ENCODE results near the gene APOM. TPM values are rescaled to one million over a fixed set of nuclear protein-coding genes. Genes with fewer than 3 reads are reported as not detected.

The APOM gene
- total RNA-seq: 2.4 to 3.4 TPM (median 3.1 TPM) in 3 replicates

DNA sequence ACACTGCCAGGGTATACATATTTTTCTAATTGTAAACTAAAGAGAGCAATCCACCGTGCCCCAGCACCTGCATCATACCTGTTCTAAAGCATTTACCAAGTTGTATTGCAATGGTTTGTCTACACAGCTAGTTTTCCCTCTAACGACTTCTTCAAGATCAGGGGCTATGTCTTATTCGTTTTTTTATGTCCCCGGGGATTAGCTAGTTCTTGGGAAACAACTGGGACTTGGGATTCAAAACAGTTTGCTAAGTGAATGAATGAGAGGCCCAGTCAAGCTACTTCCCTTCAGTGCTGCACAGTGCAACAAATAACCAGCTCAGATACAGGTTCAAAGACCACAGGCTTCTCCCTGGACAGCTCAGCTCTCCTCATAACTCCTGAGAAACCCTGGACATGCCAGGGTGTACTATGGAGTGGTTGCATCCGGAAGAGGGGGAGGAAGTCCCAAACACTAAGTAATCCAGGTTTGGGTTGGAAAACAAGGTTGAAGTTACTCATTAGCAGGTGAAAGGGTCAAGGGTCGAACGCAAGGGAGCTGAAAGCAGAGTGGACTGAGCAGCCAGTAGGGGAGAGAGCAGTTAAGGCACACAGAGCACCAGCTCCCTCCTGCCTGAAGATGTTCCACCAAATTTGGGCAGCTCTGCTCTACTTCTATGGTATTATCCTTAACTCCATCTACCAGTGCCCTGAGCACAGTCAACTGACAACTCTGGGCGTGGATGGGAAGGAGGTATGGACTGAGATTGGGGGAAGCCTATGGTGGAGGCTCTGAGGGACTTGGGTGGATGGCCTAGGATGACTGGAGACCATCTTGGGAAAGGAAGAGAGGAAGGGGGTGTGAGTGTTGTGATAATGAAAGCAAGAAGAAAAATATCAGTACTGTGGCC is at the start of gene APOM:
Gene APOM, plus strand, starts transcription at position 546 of the 889 bp plus-strand sequence. Its CDS starts 73 bp downstream, at position 619.
- H3K36me3 Mint-ChIP-seq: peaks cover 12% of the 10 kb centered on the region
- H3K27ac Mint-ChIP-seq: peak within 1 kb of the TSS; percentile 49
- no peaks in the 10 kb centered on the region for H3K9me3 Mint-ChIP-seq
- no peak for DNase-seq (ENCODE audit: low spot score in 2 of 2, unreplicated experiment in 2 of 2)
- no peaks in the 10 kb centered on the region for H3K27me3 Mint-ChIP-seq (ENCODE audit: low read depth)
- no peak for TF ChIP-seq CTCF (IDR thresholded peaks at IDR 0.05; ENCODE audit: unreplicated experiment)
- H3K4me1 Mint-ChIP-seq: peaks cover 40% of the 10 kb centered on the region
- H3K4me3 Mint-ChIP-seq: no peak within 1 kb of the TSS

- DNase-seq (ENCODE audit: low spot score in 2 of 2, unreplicated experiment in 2 of 2): no peak
- H3K4me1 Mint-ChIP-seq: peaks cover 15% of the 10 kb centered on the region
- H3K27me3 Mint-ChIP-seq (ENCODE audit: low read depth): no peaks in the 10 kb centered on the region
- no peaks in the 10 kb centered on the region for H3K36me3 Mint-ChIP-seq
- TF ChIP-seq CTCF (IDR thresholded peaks at IDR 0.05; ENCODE audit: unreplicated experiment): no peak
- H3K9me3 Mint-ChIP-seq: no peaks in the 10 kb centered on the region
- no peak overlapping the region for H3K27ac Mint-ChIP-seq
- H3K4me3 Mint-ChIP-seq: no peak overlapping the region
Measured at GRCh38 chr6:31607317-31607716, 48.4 kb upstream of the APOM start.

- no peaks in the 10 kb centered on the region for H3K27me3 Mint-ChIP-seq (ENCODE audit: low read depth)
- no peak overlapping the region for H3K4me3 Mint-ChIP-seq
- DNase-seq (ENCODE audit: low spot score in 2 of 2, unreplicated experiment in 2 of 2): no peak
- H3K9me3 Mint-ChIP-seq: no peaks in the 10 kb centered on the region
- peaks cover 24% of the 10 kb centered on the region for H3K4me1 Mint-ChIP-seq
- H3K27ac Mint-ChIP-seq: peak overlapping the region; percentile 37
- TF ChIP-seq CTCF (IDR thresholded peaks at IDR 0.05; ENCODE audit: unreplicated experiment): no peak
- no peaks in the 10 kb centered on the region for H3K36me3 Mint-ChIP-seq
Measured at GRCh38 chr6:31609519-31610406, 45.9 kb upstream of the APOM start.

GRCh38 chr6:31610968-31611367 is 44.7 kb upstream of the APOM start:
- Mint-ChIP-seq H3K4me3 (no peak overlapping the region), H3K4me1 (peaks cover 32% of the 10 kb centered on the region), H3K27me3 (ENCODE audit: low read depth) (no peaks in the 10 kb centered on the region), H3K36me3 (no peaks in the 10 kb centered on the region), H3K9me3 (no peaks in the 10 kb centered on the region), H3K27ac (peak overlapping the region; percentile 1)
- no peak for TF ChIP-seq CTCF (IDR thresholded peaks at IDR 0.05; ENCODE audit: unreplicated experiment)
- no peak for DNase-seq (ENCODE audit: low spot score in 2 of 2, unreplicated experiment in 2 of 2)

- Mint-ChIP-seq H3K27me3 (ENCODE audit: low read depth) (no peaks in the 10 kb centered on the region), H3K36me3 (no peaks in the 10 kb centered on the region)
Measured at GRCh38 chr6:31614075-31614619, 41.5 kb upstream of the APOM start.

More at GRCh38 chr6:31614075-31614619, 41.5 kb upstream of the APOM start:
- peak overlapping the region; percentile 21 for H3K27ac Mint-ChIP-seq
- H3K9me3 Mint-ChIP-seq: no peaks in the 10 kb centered on the region
- H3K4me3 Mint-ChIP-seq: no peak overlapping the region
- H3K4me1 Mint-ChIP-seq: peaks cover 35% of the 10 kb centered on the region
- no peak for DNase-seq (ENCODE audit: low spot score in 2 of 2, unreplicated experiment in 2 of 2)
- TF ChIP-seq CTCF (IDR thresholded peaks at IDR 0.05; ENCODE audit: unreplicated experiment): no peak

Data from mesothelial cell of epicardium (in vitro differentiated cells).